Breast epithelium (tissue), 4 donors: Measurements from ENCODE around the gene HRH3. TPM values are rescaled to one million over a fixed set of nuclear protein-coding genes. Genes with fewer than 3 reads are reported as not detected.

ENCODE experiments used
- DNase-seq, 2 donors: peaks; one replicate each; pipeline ENCODE4 v3.0.0-alpha.2; 2019; ENCODE audit warnings: low spot score in 2 of 2
- H3K27ac ChIP-seq, 2 donors: fragments of 200-600 bp; sonication (generic) in 1 of 2; one replicate each; pipeline ENCODE4 v1.5.1; 2016 to 2019; ENCODE audit warnings: mild to moderate bottlenecking in 1 of 2
- H3K27me3 ChIP-seq, 2 donors: fragments of 200-600 bp; sonication (generic) in 1 of 2; one replicate each; pipeline versions ENCODE4 v1.5.1 to v1.6.0; 2017 to 2019; ENCODE audit warnings: control low read depth in 1 of 2, mild to moderate bottlenecking in 1 of 2
- H3K36me3 ChIP-seq: fragments of 200-600 bp; one replicate; pipeline ENCODE4 v1.5.1; 2019
- H3K4me1 ChIP-seq, 2 donors: fragments of 200-600 bp; sonication (generic); one replicate each; pipeline ENCODE4 v1.5.1; 2016 to 2019; ENCODE audit warnings: control low read depth in 1 of 2
- H3K4me3 ChIP-seq, 3 donors: fragments of 200-600 bp; sonication (generic); 1 replicate in 2 of 3; 2 replicates in 1 of 3; pipeline ENCODE4 v1.5.1; 2016 to 2019; ENCODE audit warnings: mild to moderate bottlenecking in 3 of 3, moderate library complexity in 2 of 3
- H3K9me3 ChIP-seq, 2 donors: fragments of 200-600 bp; sonication (generic) in 1 of 2; one replicate each; pipeline ENCODE4 v1.5.1; 2016 to 2019; ENCODE audit warnings: control low read depth in 1 of 2
- POLR2A ChIP-seq: fragments of 450-650 bp; IDR thresholded peaks from one replicate; pipeline ENCODE4 v1.6.1; 2016; ENCODE audit warnings: antibody characterized with exemption, mild to moderate bottlenecking, moderate library complexity
- POLR2AphosphoS5 ChIP-seq, 3 donors: sonication (generic); formaldehyde crosslinking; IDR thresholded peaks; one replicate each; pipeline ENCODE4 v1.6.1; 2017; ENCODE audit warnings: antibody characterized with exemption in 3 of 3
- intact Hi-C: fragments of 100-400 bp; cut with DNase I; formaldehyde crosslinking; loops from one replicate; pipeline ENCODE4 v1.15.1; 2023; ENCODE audit warnings: low total_unique reads
- total RNA-seq, 3 donors: library from RNA; depleted of rRNA; stranded (reverse); fragments of >200 nt; gene quantifications; one replicate each; pipeline ENCODE4 v1.1.0, GENCODE V29; 2016
- TF ChIP-seq, protein P1 (sequence below), 3 donors: fragments of 450-650 bp; IDR thresholded peaks; one replicate each; pipeline ENCODE4 v1.5.1; 2016 to 2017; ENCODE audit warnings: antibody characterized with exemption in 3 of 3, mild to moderate bottlenecking in 3 of 3, moderate library complexity in 3 of 3

Gene HRH3
- total RNA-seq, 3 donors from 2014 or later = not detected

DNA sequence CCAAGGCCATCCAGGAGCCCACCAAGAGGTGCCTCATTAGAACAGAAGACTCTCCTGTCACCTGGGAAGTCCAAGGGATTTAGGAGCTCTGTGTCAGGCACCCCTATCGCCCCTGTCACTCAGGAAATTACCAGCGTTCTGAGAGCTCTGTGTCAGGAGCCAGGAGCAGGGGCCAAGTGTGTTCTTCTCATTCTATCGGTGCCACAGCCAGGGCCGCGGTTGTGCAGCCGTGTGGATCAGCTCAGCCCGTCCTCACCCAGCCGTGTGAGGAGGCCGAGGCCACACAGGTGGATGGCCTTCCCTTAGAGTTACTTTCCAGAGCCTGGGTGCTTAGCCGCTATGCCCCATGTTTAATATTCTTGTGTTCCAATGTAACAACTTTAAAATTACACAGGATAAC lies 27.4 kb downstream of the HRH3 start:
- no peaks in the 10 kb centered on the region for H3K9me3 ChIP-seq
- no peak overlapping the region for H3K27ac ChIP-seq
- no peak for DNase-seq
- H3K36me3 ChIP-seq = no peaks in the 10 kb centered on the region
- intact Hi-C loops = loop anchor here (5.0 kb wide), 1 partner anchor 1005 kb away; no protein-coding TSS in a partner anchor
- no peak overlapping the region for H3K4me3 ChIP-seq
- no peaks in the 10 kb centered on the region for H3K27me3 ChIP-seq
- H3K4me1 ChIP-seq = no peaks in the 10 kb centered on the region
- TF ChIP-seq POLR2AphosphoS5 (IDR thresholded peaks at IDR 0.05) (no peak), POLR2A (no peak)
- TF ChIP-seq, protein P1, sequence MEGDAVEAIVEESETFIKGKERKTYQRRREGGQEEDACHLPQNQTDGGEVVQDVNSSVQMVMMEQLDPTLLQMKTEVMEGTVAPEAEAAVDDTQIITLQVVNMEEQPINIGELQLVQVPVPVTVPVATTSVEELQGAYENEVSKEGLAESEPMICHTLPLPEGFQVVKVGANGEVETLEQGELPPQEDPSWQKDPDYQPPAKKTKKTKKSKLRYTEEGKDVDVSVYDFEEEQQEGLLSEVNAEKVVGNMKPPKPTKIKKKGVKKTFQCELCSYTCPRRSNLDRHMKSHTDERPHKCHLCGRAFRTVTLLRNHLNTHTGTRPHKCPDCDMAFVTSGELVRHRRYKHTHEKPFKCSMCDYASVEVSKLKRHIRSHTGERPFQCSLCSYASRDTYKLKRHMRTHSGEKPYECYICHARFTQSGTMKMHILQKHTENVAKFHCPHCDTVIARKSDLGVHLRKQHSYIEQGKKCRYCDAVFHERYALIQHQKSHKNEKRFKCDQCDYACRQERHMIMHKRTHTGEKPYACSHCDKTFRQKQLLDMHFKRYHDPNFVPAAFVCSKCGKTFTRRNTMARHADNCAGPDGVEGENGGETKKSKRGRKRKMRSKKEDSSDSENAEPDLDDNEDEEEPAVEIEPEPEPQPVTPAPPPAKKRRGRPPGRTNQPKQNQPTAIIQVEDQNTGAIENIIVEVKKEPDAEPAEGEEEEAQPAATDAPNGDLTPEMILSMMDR (IDR thresholded peaks at IDR 0.05) = no peak

DNA sequence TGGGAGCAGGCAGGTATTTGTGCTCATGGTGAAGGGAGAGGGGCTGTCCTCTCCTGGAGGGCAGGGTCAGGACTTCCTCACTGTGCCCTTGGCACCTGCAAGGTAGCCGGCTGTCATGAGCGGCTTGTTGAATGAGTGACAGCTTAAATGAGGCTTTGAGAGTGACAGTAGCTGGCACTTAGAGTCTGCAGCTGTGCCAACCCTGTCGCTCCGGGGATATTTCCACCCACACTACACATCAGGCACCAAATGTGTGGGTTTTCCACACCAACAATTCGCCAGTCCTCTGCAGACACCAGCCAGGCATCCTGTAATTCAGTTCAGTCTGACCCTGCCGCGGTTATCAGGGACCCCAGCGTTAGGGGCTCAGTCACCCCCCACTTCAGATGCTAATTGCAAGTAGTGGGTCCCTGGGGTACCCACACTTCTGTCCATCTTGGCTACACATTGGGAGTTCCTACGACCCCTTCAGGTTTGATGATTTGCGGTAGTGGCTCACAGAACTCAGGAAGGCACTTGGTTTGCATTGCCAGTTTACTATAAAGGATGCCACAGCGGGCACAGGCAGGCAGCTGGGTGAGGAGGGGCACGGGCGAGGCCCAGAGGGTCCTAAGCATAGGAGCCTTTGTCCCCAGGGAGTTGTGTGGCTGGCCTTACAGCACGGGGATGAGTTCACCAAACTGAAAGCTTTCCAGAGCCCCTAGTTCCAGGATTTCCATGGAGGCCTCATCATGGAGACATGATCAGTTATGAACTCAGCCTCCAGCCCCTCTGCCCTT lies 28.1 kb downstream of the HRH3 start:
- no peak overlapping the region for H3K27ac ChIP-seq
- TF ChIP-seq POLR2AphosphoS5 (IDR thresholded peaks at IDR 0.05) = no peak
- no peak for TF ChIP-seq POLR2A
- TF ChIP-seq, protein P1 (IDR thresholded peaks at IDR 0.05) = no peak
- intact Hi-C loops = loop anchor here (5.0 kb wide), 1 partner anchor 1005 kb away; no protein-coding TSS in a partner anchor
- no peaks in the 10 kb centered on the region for H3K27me3 ChIP-seq
- no peaks in the 10 kb centered on the region for H3K9me3 ChIP-seq
- no peak overlapping the region for H3K4me3 ChIP-seq
- H3K4me1 ChIP-seq = no peaks in the 10 kb centered on the region
- DNase-seq = no peak
- H3K36me3 ChIP-seq = no peaks in the 10 kb centered on the region

DNA sequence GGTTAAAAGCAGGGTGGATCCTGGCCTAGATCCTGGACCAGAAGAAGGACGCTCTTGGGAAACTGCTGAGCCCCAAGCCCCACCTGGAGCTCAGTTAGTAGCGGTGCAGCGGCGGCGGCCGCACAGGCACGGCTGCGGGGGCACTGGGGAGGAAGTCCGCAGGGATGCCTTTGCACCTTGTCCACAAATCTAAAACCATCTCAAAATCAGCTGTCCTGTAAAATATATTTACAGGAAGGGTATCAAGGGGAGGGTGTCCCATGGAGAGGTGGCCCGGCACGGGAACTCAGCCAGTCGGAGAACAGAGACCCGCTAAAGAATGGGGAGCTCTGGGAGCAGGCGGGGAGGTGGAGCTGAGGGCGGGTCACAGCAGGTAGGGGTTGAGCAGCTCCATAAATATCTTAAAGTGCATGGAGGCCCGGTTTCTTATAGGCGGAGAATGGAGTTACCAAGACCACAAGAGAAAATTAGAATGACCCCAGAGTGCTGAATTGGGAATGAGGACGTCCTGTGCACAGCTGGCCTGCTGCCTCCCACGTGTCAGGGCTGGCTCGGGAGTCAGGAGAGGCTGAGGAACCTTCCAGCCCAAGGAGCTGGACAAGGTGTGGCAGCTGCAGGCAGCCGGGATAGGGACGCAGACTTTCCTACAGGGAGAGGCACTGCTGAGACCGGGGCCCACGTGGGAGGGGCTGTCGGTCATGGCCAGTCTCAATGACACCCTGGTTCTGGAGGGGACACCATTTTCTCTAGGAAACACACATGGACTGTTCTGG lies 29.3 kb downstream of the HRH3 start:
- Histone ChIP-seq H3K4me3 (no peak overlapping the region), H3K9me3 (no peaks in the 10 kb centered on the region), H3K36me3 (no peaks in the 10 kb centered on the region), H3K27ac (no peak overlapping the region), H3K4me1 (no peaks in the 10 kb centered on the region), H3K27me3 (no peaks in the 10 kb centered on the region)
- TF ChIP-seq, protein P1 (IDR thresholded peaks at IDR 0.05) = no peak
- TF ChIP-seq POLR2AphosphoS5 (IDR thresholded peaks at IDR 0.05) = no peak
- TF ChIP-seq POLR2A = no peak
- intact Hi-C loops = loop anchor here (5.0 kb wide), 1 partner anchor 1006 kb away; no protein-coding TSS in a partner anchor
- DNase-seq = no peak

DNA sequence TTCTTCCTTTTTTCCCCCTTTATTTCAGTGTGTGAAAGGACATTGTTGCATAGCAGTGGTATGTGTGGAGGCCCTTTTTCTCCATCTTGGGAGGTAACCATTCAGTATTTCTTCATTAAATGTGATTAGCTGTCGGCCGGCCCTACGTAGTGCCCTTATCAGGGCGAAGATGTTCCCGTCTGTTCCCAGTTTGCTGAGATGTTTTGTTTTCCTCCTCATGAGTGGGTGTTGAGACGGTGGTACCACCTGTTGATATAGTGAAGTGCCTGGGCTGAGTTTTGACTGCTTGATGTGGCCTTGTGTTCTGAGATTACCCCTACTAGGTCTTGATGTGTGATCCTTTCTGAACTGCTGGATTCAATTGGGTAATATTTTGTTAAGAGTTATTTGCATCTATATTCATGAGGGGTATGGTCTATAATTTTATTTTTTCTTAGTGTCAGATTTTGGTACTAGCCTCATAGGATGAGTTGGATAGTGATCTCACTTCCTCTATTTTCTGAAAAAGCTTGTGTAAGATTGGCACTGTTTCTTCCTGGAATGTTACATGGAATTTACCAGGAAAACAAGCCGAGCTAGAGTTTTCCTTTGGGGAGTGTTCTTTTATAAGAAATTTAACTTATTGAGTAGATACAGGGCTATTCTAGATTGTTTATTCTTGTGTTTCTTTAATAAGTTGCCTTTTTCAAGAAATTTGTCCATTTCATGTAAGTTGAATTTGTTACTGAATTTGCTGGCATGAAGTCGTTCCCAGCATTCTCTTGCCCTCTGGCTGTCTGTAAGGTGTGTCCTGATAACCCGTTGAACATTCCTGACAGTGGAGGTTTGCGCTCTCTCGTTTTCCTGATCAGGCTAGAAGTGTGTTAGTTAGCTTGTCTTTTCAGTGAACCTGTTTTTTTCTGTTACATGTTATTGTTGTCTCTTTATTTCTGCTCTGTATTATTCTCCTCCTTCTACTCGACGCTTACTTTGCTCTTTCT lies 32.9 kb downstream of the HRH3 start:
- intact Hi-C loops = no loop called here
- Histone ChIP-seq H3K4me3 (no peak overlapping the region), H3K4me1 (peaks cover 0 to 7% of the 10 kb centered on the region in 2 donors), H3K9me3 (no peaks in the 10 kb centered on the region), H3K36me3 (no peaks in the 10 kb centered on the region), H3K27ac (peak overlapping the region in 1 of 2 donors; percentile 5), H3K27me3 (no peaks in the 10 kb centered on the region)
- no peak for DNase-seq
- no peak for TF ChIP-seq POLR2A
- no peak for TF ChIP-seq POLR2AphosphoS5 (IDR thresholded peaks at IDR 0.05)
- TF ChIP-seq, protein P1 (IDR thresholded peaks at IDR 0.05) = no peak
